Fibroblast of mammary gland (primary cell): Measurements from ENCODE around the gene GADL1.

Experiments used
- DNase-seq: peaks from one replicate; pipeline ENCODE4 v3.0.0-alpha.2; 2010; ENCODE audit warnings: low read depth
- H3K4me3 ChIP-seq: 2 replicates; pipeline ENCODE4 v1.5.1; 2011; ENCODE audit warnings: low read depth, mild to moderate bottlenecking, low read length, moderate library complexity; ENCODE audit not compliant: control insufficient read depth
- TF ChIP-seq, protein P1 (sequence below): conservative IDR thresholded peaks from 2 replicates; pipeline ENCODE4 v1.5.1; 2011; ENCODE audit warnings: low read depth, low read length, inconsistent platforms; ENCODE audit not compliant: control insufficient read depth, insufficient read depth

GADL1 gene

GRCh38 chr3:30779686-30780287 is 114.7 kb downstream of the GADL1 start:
- no peak overlapping the region for H3K4me3 ChIP-seq
- TF ChIP-seq, protein P1, sequence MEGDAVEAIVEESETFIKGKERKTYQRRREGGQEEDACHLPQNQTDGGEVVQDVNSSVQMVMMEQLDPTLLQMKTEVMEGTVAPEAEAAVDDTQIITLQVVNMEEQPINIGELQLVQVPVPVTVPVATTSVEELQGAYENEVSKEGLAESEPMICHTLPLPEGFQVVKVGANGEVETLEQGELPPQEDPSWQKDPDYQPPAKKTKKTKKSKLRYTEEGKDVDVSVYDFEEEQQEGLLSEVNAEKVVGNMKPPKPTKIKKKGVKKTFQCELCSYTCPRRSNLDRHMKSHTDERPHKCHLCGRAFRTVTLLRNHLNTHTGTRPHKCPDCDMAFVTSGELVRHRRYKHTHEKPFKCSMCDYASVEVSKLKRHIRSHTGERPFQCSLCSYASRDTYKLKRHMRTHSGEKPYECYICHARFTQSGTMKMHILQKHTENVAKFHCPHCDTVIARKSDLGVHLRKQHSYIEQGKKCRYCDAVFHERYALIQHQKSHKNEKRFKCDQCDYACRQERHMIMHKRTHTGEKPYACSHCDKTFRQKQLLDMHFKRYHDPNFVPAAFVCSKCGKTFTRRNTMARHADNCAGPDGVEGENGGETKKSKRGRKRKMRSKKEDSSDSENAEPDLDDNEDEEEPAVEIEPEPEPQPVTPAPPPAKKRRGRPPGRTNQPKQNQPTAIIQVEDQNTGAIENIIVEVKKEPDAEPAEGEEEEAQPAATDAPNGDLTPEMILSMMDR, result peak; percentile 67
- peak; percentile 47 for DNase-seq

DNA sequence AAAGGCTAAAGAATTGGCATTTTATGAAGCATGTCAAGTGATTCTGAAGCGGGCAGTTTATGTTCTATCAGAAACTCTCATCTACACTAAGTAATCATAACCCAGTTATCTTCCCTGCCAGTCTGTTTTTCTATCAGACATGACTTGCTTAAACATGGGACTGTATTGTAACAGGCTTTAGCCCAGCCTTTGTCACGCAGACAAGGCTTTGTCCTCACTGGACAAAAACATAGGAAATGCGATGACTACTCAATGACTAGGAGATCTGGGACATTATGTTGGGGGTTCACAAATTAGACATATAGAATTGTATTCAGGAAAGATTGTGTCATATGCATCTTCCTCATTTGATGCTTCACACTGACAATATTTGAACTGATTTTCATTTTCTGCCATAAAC is 115.5 kb downstream of the GADL1 start:
- no peak overlapping the region for H3K4me3 ChIP-seq
- no peak for DNase-seq
- TF ChIP-seq, protein P1, result no peak

DNA sequence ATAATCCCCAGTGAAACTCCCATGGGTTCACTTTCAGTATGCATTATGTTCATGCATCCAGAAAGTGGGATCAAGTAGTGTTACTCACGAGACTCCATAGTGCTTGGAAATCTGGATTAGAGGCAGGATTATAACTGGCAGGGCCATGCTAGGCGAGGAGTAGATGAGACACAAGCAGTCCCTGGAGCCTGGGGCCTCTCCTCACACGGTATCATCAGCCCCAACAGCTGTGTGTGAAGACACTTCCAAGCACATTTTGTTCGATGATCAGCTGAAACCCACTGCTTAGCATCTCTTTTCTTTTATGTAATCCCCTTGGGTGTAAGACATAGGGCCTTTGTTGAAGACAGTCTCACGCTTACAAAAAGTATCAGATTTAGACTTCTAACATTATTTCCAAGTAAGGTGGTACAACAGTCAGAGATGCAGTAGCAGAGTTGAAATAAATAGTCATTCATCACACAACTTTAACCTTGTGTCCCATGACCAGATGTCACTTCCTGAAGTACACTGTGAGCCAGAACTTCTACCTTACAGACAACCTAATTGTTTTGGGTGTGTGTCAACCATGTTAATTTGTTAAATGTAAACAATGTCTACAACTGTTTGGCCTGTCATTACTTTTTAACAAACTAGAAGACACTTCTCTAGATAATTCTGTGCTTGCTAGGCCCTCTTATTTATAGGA is 116.9 kb downstream of the GADL1 start:
- no peak overlapping the region for H3K4me3 ChIP-seq
- TF ChIP-seq, protein P1, result no peak
- peak; percentile 41 for DNase-seq

GRCh38 chr3:30776186-30776815 is 118.2 kb downstream of the GADL1 start:
- no peak for DNase-seq
- H3K4me3 ChIP-seq, result no peak overlapping the region
- TF ChIP-seq, protein P1, result no peak

DNA sequence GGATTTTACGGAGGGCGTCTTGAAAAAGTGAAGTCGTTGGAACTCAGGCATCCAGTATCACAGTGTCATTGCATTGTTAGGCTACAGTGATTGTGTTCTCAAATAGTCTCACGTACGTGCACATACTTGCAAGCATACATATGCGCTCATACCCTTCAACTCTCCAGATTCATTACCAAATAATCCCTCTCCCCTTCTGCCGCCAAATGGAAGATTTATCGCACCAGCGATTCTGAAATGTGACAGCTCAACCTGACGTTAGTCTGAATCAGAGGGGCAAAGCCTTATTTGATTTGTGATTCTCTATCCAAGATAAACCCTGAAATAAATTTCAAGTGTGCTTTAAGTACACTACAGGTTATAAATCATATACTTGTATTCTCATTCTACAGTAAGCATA is 119.4 kb downstream of the GADL1 start:
- DNase-seq, result no peak
- H3K4me3 ChIP-seq, result no peak overlapping the region
- TF ChIP-seq, protein P1, result no peak

DNA sequence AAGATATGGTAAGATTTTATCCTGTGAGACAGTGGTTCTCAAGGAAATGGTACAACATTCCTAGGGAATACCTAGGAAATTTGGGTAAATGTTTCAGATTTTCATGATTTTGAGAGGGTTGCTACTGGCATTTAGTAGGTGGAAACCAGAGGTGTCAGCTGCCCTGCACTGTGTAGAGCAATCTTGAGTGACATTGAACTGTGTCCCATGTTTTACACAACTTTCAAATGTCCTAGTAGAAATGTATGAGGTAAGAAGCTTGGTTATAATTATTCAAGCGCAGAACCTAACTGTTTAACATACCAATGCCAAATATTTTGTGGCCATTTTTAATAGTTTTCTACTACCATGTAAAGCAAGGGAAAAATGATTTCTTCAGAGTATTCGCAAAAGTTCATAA is 120.4 kb downstream of the GADL1 start:
- no peak for DNase-seq
- H3K4me3 ChIP-seq, result no peak overlapping the region
- TF ChIP-seq, protein P1, result no peak
